Mammary epithelial cell (primary cell): ENCODE measurements around the gene PARD3.

Experiments used
- CTCF ChIP-seq, 2 donors: IDR thresholded peaks in 1 of 2; conservative IDR thresholded peaks in 1 of 2; 2 replicates each; pipeline ENCODE4 v1.5.1; 2011 to 2012; ENCODE audit warnings: inconsistent platforms in 2 of 2, low read length in 2 of 2, mild to moderate bottlenecking in 2 of 2, control low read depth in 1 of 2, low read depth in 1 of 2; ENCODE audit not compliant: insufficient read depth in 1 of 2; ENCODE audit errors: extremely low read depth in 1 of 2
- EZH2 ChIP-seq: IDR thresholded peaks from 2 replicates; pipeline ENCODE4 v1.6.1; 2012; ENCODE audit warnings: low read length, inconsistent platforms, borderline replicate concordance

- TF ChIP-seq CTCF (conservative IDR thresholded peaks at IDR 0.05 in 1 of 2, IDR thresholded peaks at IDR 0.05 in 1 of 2; ENCODE audit: extremely low read depth in 1 of 2, insufficient read depth in 1 of 2, low read depth in 1 of 2, low read length in 2 of 2) (no peak), EZH2 (no peak)
Observed at GRCh38 chr10:34473174-34474008, 341.7 kb downstream of the PARD3 start.
